Karpas-422 (cell line): ENCODE data around the gene FMN1. TPM values are rescaled to one million over a fixed set of nuclear protein-coding genes. Genes with fewer than 3 reads are reported as not detected.

ENCODE experiments used
- DNase-seq: peaks from one replicate; pipeline ENCODE4 v3.0.0-alpha.2; 2015
- H2AFZ ChIP-seq: fragments of 200-600 bp; sonication (generic); 2 replicates; pipeline ENCODE4 v1.6.1; 2014; ENCODE audit warnings: antibody characterized with exemption, low read length, mixed read lengths
- H3K27ac ChIP-seq: fragments of 200-600 bp; sonication (generic); 2 replicates; pipeline ENCODE4 v1.5.1; 2014; ENCODE audit warnings: mild to moderate bottlenecking, low read length, moderate library complexity
- H3K27me3 ChIP-seq: fragments of 200-600 bp; sonication (generic); 2 replicates; pipeline ENCODE4 v1.6.1; 2014; ENCODE audit warnings: low read length, mixed read lengths
- H3K36me3 ChIP-seq: fragments of 200-600 bp; sonication (generic); 2 replicates; pipeline ENCODE4 v1.6.1; 2014; ENCODE audit warnings: low read length, mixed read lengths; ENCODE audit not compliant: insufficient read depth
- H3K4me1 ChIP-seq: fragments of 200-600 bp; sonication (generic); 2 replicates; pipeline ENCODE4 v1.6.1; 2014; ENCODE audit warnings: mild to moderate bottlenecking, low read length, mixed read lengths
- H3K4me2 ChIP-seq: fragments of 200-600 bp; sonication (generic); 2 replicates; pipeline ENCODE4 v1.6.1; 2014; ENCODE audit warnings: low read length, low read depth, mild to moderate bottlenecking; ENCODE audit not compliant: poor library complexity, severe bottlenecking
- H3K4me3 ChIP-seq: fragments of 200-600 bp; sonication (generic); 2 replicates; pipeline ENCODE4 v1.5.1; 2014; ENCODE audit warnings: mild to moderate bottlenecking, antibody characterized with exemption, low read length, mixed read lengths
- H3K79me2 ChIP-seq: fragments of 200-600 bp; sonication (generic); 2 replicates; pipeline ENCODE4 v1.6.1; 2014; ENCODE audit warnings: mild to moderate bottlenecking, low read length, mixed read lengths
- H3K9ac ChIP-seq: fragments of 200-600 bp; sonication (generic); 2 replicates; pipeline ENCODE4 v1.6.0; 2014; ENCODE audit warnings: low read length
- H3K9me2 ChIP-seq: fragments of 200-600 bp; sonication (generic), shearing (Covaris generic); replicated peaks from 2 replicates; pipeline ENCODE4 v1.6.0; 2014; ENCODE audit warnings: mild to moderate bottlenecking, low read length, moderate library complexity; ENCODE audit not compliant: insufficient read depth
- H3K9me3 ChIP-seq: fragments of 300-700, 200-600 bp; sonication (generic); 2 replicates; pipeline ENCODE4 v1.6.1; 2014; ENCODE audit warnings: low read length, mixed read lengths
- H4K20me1 ChIP-seq: fragments of 200-600 bp; sonication (generic); 2 replicates; pipeline ENCODE4 v1.6.1; 2014; ENCODE audit warnings: mild to moderate bottlenecking, antibody characterized with exemption, low read length, low read depth; ENCODE audit not compliant: insufficient read depth
- small RNA-seq: library from RNA; depleted of rRNA; stranded (forward); fragments of <200 nt; gene quantifications from one replicate; pipeline ENCODE3, GENCODE V24; 2014
- total RNA-seq: library from RNA; depleted of rRNA; stranded (reverse); fragments of >200 nt; shearing (Covaris generic); gene quantifications from 2 replicates; pipeline ENCODE4 v1.2.3, GENCODE V29; 2014; ENCODE audit warnings: low replicate concordance; rRNA removed

FMN1 gene
- total RNA-seq, 1 experiment from 2014 or later = 1.1 TPM

DNA sequence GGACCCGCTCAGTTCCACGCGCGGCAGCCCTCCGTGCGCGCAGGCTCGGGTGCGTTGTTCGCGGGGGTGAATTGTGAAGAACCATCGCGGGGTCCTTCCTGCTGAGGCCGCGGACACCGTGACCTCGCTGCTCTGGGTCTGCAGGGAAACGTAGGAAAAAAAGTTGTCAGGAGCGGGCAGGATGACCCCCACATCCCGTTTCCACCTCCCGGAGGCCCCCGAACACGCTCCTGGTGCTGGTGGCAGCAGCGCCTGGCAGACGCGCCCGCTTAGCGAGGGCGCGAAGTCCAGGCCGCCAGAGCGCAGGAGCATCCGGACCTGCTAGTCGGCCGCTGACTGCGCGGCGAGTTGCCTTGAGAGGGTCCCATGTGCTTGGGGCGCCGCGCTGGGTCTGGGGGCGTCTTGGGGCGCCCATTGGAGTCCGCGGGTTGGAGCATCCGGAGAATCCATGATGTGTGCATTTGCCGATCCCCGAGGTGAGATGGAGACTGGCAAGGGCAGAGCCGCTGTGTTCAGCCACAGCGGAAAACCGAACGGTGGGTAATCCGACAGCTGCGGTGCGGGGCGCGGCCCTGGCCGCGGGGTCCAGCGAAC, 476.2 kb downstream of the FMN1 start:
- Histone ChIP-seq H3K9me2 (no peaks in the 10 kb centered on the region), H2AFZ (no peak overlapping the region), H3K4me1 (no peaks in the 10 kb centered on the region), H3K36me3 (no peaks in the 10 kb centered on the region), H3K27ac (no peak overlapping the region), H3K9me3 (no peaks in the 10 kb centered on the region), H3K4me3 (no peak overlapping the region), H3K4me2 (no peak overlapping the region), H3K9ac (no peak overlapping the region), H3K79me2 (no peaks in the 10 kb centered on the region), H3K27me3 (no peaks in the 10 kb centered on the region), H4K20me1 (no peaks in the 10 kb centered on the region)
- DNase-seq = no peak

DNA sequence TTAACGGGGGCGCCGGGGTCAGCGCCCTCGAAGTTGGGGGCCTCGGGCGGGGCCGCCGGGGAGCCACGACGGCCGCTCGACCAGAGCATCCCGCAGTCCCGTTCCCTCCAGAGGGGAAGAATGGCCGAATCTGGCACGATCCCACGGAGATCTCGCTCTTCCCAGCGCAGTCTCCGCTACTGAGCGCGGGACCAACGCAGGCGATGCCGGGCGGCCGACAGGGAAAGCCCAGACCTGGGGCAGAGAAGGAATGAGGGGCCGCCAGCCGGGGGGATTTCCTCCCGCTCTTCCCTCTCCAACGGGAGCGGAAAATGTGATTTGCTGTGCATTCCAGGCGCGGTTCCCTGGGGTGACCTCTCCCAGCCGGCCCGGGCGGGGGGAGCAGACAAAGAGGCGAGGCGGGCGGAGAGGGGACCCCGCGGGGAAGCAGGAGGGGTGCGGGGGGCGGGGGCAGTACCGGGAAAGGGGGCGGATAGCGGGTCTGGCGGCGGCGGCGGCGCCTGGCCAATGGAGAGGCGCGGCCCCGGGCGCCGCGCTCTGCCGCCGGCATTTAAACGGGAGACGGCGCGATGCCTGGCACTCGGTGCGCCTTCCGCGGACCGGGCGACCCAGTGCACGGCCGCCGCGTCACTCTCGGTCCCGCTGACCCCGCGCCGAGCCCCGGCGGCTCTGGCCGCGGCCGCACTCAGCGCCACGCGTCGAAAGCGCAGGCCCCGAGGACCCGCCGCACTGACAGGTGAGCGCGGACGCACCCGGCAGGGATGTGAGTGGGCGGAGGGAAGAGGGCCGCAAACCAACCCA, 476.9 kb downstream of the FMN1 start, which contains the start of gene GREM1:
TSS of gene GREM1 (plus strand) at position 579 of the 801 bp plus-strand sequence. CDS start 12,687 bp downstream, outside the sequence.
- Histone ChIP-seq H3K27me3 (no peaks in the 10 kb centered on the region), H3K4me3 (no peak within 1 kb of the TSS), H3K27ac (no peak within 1 kb of the TSS), H4K20me1 (no peaks in the 10 kb centered on the region), H3K36me3 (no peaks in the 10 kb centered on the region), H3K4me1 (no peaks in the 10 kb centered on the region), H3K9me3 (no peaks in the 10 kb centered on the region), H3K9ac (no peak within 1 kb of the TSS), H2AFZ (no peak within 1 kb of the TSS), H3K9me2 (no peaks in the 10 kb centered on the region), H3K4me2 (no peak within 1 kb of the TSS), H3K79me2 (no peaks in the 10 kb centered on the region)
- no peak for DNase-seq

DNA sequence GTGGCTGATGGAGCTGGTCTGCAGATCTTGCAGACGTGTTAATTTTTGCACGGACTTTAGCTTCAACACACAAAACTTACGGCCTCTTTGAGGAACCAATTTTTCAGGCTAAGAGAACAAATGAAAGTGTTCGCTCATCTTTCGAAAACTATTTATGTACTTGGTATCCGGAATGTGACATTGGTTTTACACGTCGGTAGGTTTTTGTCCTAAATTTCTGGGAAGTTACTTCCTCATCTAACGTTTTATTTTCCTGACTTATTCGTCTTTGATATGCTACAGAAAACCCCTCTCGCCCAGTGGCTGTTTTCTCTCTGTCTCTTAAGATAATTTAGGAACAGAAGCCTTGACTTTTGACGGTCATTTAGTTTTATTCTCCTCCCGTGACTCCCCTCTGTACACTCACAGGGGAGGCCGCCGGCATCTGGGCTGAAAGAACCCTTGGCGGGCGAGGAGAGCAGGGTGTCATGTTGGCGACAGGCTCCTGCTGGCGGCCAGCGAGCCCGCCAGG, 477.5 kb downstream of the FMN1 start:
- H3K4me1 ChIP-seq = no peaks in the 10 kb centered on the region
- no peaks in the 10 kb centered on the region for H4K20me1 ChIP-seq
- H3K27me3 ChIP-seq = no peaks in the 10 kb centered on the region
- no peak overlapping the region for H3K9ac ChIP-seq
- H3K4me2 ChIP-seq = no peak overlapping the region
- no peak for DNase-seq
- no peaks in the 10 kb centered on the region for H3K36me3 ChIP-seq
- no peaks in the 10 kb centered on the region for H3K9me3 ChIP-seq
- no peak overlapping the region for H2AFZ ChIP-seq
- no peak overlapping the region for H3K4me3 ChIP-seq
- no peak overlapping the region for H3K27ac ChIP-seq
- H3K9me2 ChIP-seq = no peaks in the 10 kb centered on the region
- H3K79me2 ChIP-seq = no peaks in the 10 kb centered on the region

- Histone ChIP-seq H3K4me1 (no peaks in the 10 kb centered on the region), H3K27ac (no peak overlapping the region), H3K79me2 (no peaks in the 10 kb centered on the region), H3K9me2 (no peaks in the 10 kb centered on the region), H3K9me3 (no peaks in the 10 kb centered on the region), H3K27me3 (no peaks in the 10 kb centered on the region), H2AFZ (no peak overlapping the region), H3K36me3 (no peaks in the 10 kb centered on the region), H4K20me1 (no peaks in the 10 kb centered on the region), H3K9ac (no peak overlapping the region), H3K4me3 (no peak overlapping the region), H3K4me2 (no peak overlapping the region)
- no peak for DNase-seq
Observed at GRCh38 chr15:32716216-32716914, 478.1 kb downstream of the FMN1 start.

Small RNAs within 50 kb of the gene (small RNA-seq; reads per million reads assigned to genes)
- gene RF00591 = not detected

Other genes with a start within 250 kb of the FMN1 start
- not detected in 2 replicates for gene RYR3, start 116.3 kb upstream of the FMN1 start, total RNA-seq